A549 treated with RU486 at 1 μM for 4 hours (cell line): ENCODE results near the gene AIFM1. TPM values are rescaled to one million over a fixed set of nuclear protein-coding genes. Genes with fewer than 3 reads are reported as not detected.

Experiments used
- total RNA-seq: library from RNA; stranded (reverse); fragments of 200-300 nt; extraction: Qiagen RNA extraction; gene quantifications from 5 replicates; pipeline ENCODE4 v1.2.3, GENCODE V29; 2022; ENCODE audit warnings: low read depth

The AIFM1 gene
- 66.5 to 80.2 TPM (median 77.4 TPM) in 5 replicates for total RNA-seq

DNA sequence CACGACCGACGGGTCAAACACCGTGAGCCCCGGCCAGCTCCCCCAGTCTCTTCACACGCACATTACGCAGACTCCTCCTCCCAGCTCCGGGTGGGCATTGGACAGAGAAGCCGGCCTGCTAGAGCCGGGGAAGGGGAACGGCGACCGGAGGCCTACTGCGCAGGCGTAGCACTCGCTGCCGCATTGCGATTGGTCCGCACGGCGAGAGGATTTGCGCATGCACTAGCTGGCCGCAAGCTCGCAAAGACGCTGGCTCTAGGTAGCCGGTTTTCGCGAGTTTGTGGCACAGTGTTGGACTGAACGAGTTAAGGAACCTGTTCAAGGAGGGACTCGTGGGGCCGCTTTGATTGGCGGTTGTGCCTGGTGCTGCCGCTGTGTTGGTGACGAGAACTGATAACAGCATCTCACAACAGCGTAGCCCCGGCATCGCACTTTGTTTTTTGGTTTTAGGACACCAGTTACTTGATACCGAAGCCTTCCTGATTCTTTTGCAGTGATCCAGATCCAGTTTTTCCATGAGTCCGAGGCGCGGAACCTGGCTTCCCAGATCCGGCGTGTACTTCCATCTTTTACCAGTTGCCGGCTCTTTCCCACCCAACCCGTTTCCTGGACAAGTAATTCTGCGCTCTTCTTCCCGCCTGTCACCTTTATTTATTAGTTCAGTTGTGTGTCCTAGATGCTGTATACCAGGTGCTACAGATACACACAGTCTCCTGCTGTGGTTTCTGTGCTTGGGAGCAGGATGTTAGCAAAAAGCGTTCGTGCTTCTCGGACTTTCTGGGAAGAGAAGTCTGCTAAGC, at the start of gene AIFM1:
Gene AIFM1 (minus strand): TSS at position 139 of the 800 bp plus-strand sequence. CDS start 185 bp downstream, outside the sequence.

GRCh38 chrX:130171446-130172126, 5.9 kb upstream of the AIFM1 start, which contains the start of gene RAB33A:
Gene RAB33A, plus strand, starts transcription at chrX:130171962. Its CDS starts 101 bp downstream, at chrX:130172063.

GRCh38 chrX:130110379-130111219, 55.0 kb downstream of the AIFM1 start, which contains the start of gene ELF4:
Gene ELF4, minus strand, starts transcription at chrX:130110497. Its CDS starts 29,167 bp downstream, at chrX:130081330.

Other genes with a start within 250 kb of the AIFM1 start
- 4.8 to 10.5 TPM (median 9.3 TPM) in 5 replicates for gene BCORL1, start 183.2 kb downstream of the AIFM1 start, total RNA-seq
- 30.2 to 35.6 TPM (median 32.5 TPM) in 5 replicates for gene ELF4, start 55.3 kb downstream of the AIFM1 start, total RNA-seq
- 0.21 to 0.32 TPM (median 0.27 TPM) in 5 replicates for gene RAB33A, start 6.1 kb upstream of the AIFM1 start, total RNA-seq
- 1.6 to 3.6 TPM (median 3.1 TPM) in 5 replicates for gene ZNF280C, start 103.1 kb upstream of the AIFM1 start, total RNA-seq
- 16.4 to 20.4 TPM (median 19.6 TPM) in 5 replicates for gene SLC25A14, start 174.1 kb upstream of the AIFM1 start, total RNA-seq
- gene GPR119, start 219.8 kb upstream of the AIFM1 start, total RNA-seq: not detected in 5 replicates
- 26.3 to 34.1 TPM (median 29.4 TPM) in 5 replicates for gene RBMX2, start 236.1 kb upstream of the AIFM1 start, total RNA-seq